NOMO-1 (cell line): ENCODE results near the gene TM9SF4.
A peak's percentile ranks its signal among the peaks of the same experiment; 100 is the strongest.

Experiments used
- DNase-seq, 2 experiments: peaks; one replicate each; lab custom pipeline; 2025; ENCODE audit not compliant: unreplicated experiment in 2 of 2; lab: John Stamatoyannopoulos, UW

Gene TM9SF4

GRCh38 chr20:32109392-32110172 is at the start of gene TM9SF4:
Gene TM9SF4 (plus strand): TSS chr20:32109714. CDS start chr20:32109741, 27 bp downstream.
- peak; percentile 90 to 92 for DNase-seq

- peak; percentile 90 to 91 for DNase-seq
These were observed 46.7 kb upstream of the TM9SF4 start for GRCh38 chr20:32062776-32063170.

- DNase-seq = peak; percentile 51 to 62
These were observed 45.8 kb upstream of the TM9SF4 start for GRCh38 chr20:32063695-32064094.

- DNase-seq = no peak
These were observed 44.8 kb upstream of the TM9SF4 start for GRCh38 chr20:32064667-32065066.

- DNase-seq = peak; percentile 20 to 66
These were observed 42.2 kb upstream of the TM9SF4 start for GRCh38 chr20:32067234-32067821.

- no peak for DNase-seq
These were observed 41.3 kb upstream of the TM9SF4 start for GRCh38 chr20:32068174-32068573.

- DNase-seq = no peak
These were observed 39.8 kb upstream of the TM9SF4 start for GRCh38 chr20:32069711-32070110.

- no peak for DNase-seq
These were observed 39.2 kb upstream of the TM9SF4 start for GRCh38 chr20:32070282-32070681.

- no peak for DNase-seq
These were observed 38.8 kb upstream of the TM9SF4 start for GRCh38 chr20:32070690-32071213.

GRCh38 chr20:32071395-32072167 is 37.9 kb upstream of the TM9SF4 start:
- no peak for DNase-seq

GRCh38 chr20:32072168-32072750 is 37.3 kb upstream of the TM9SF4 start:
- DNase-seq = no peak

- no peak for DNase-seq
These were observed 34.0 kb upstream of the TM9SF4 start for GRCh38 chr20:32075534-32075933.

- DNase-seq = no peak
These were observed 32.3 kb upstream of the TM9SF4 start for GRCh38 chr20:32077190-32077589.

- no peak for DNase-seq
These were observed 31.2 kb upstream of the TM9SF4 start for GRCh38 chr20:32078322-32078721.

GRCh38 chr20:32078791-32079190 is 30.7 kb upstream of the TM9SF4 start:
- DNase-seq = peak in 1 of 2 experiments; percentile 20

GRCh38 chr20:32079655-32080109 is 29.8 kb upstream of the TM9SF4 start:
- no peak for DNase-seq

GRCh38 chr20:32080783-32081182 is 28.7 kb upstream of the TM9SF4 start:
- no peak for DNase-seq

- no peak for DNase-seq
These were observed 26.0 kb upstream of the TM9SF4 start for GRCh38 chr20:32083469-32083868.

- DNase-seq = no peak
These were observed 22.4 kb upstream of the TM9SF4 start for GRCh38 chr20:32087070-32087469.

- no peak for DNase-seq
These were observed 20.8 kb upstream of the TM9SF4 start for GRCh38 chr20:32088759-32089158.
